GM03348 (cell line): ENCODE measurements around the gene CD247.

ENCODE experiments used
- DNase-seq: peaks from one replicate; pipeline ENCODE4 v3.0.0; 2012; ENCODE audit warnings: low spot score

CD247 gene

GRCh38 chr1:167489571-167490340 is 28.6 kb downstream of the CD247 start:
- no peak for DNase-seq

GRCh38 chr1:167488786-167489185 is 29.5 kb downstream of the CD247 start:
- no peak for DNase-seq

GRCh38 chr1:167487614-167488013 is 30.7 kb downstream of the CD247 start:
- DNase-seq: no peak

GRCh38 chr1:167486090-167486824 is 32.1 kb downstream of the CD247 start:
- no peak for DNase-seq

GRCh38 chr1:167484726-167485502 is 33.4 kb downstream of the CD247 start:
- DNase-seq: no peak

GRCh38 chr1:167483790-167484189 is 34.5 kb downstream of the CD247 start:
- DNase-seq: no peak

GRCh38 chr1:167482184-167482583 is 36.1 kb downstream of the CD247 start:
- DNase-seq: no peak

- DNase-seq: no peak
These were observed 38.9 kb downstream of the CD247 start for GRCh38 chr1:167479331-167479979.

- DNase-seq: no peak
These were observed 40.3 kb downstream of the CD247 start for GRCh38 chr1:167477986-167478385.

GRCh38 chr1:167476061-167476460 is 42.3 kb downstream of the CD247 start:
- DNase-seq: no peak

- DNase-seq: no peak
These were observed 44.1 kb downstream of the CD247 start for GRCh38 chr1:167474191-167474641.

- DNase-seq: no peak
These were observed 44.6 kb downstream of the CD247 start for GRCh38 chr1:167473761-167474160.

- DNase-seq: no peak
These were observed 45.4 kb downstream of the CD247 start for GRCh38 chr1:167472752-167473521.

GRCh38 chr1:167471568-167471967 is 46.8 kb downstream of the CD247 start:
- no peak for DNase-seq

- no peak for DNase-seq
These were observed 48.9 kb downstream of the CD247 start for GRCh38 chr1:167469280-167469965.

- no peak for DNase-seq
These were observed 50.6 kb downstream of the CD247 start for GRCh38 chr1:167467752-167468151.

- DNase-seq: no peak
These were observed 51.1 kb downstream of the CD247 start for GRCh38 chr1:167467126-167467710.

- no peak for DNase-seq
These were observed 52.6 kb downstream of the CD247 start for GRCh38 chr1:167465743-167466142.

GRCh38 chr1:167465018-167465417 is 53.3 kb downstream of the CD247 start:
- DNase-seq: no peak

GRCh38 chr1:167463875-167464575 is 54.3 kb downstream of the CD247 start:
- DNase-seq: no peak
